ENCODE results near the gene BCR. TPM values are rescaled to one million over a fixed set of nuclear protein-coding genes. Genes with fewer than 3 reads are reported as not detected.
A peak's percentile ranks its signal among the peaks of the same experiment; 100 is the strongest.

BCR gene
- total and polyA plus RNA-seq, 2 of the 4 experiments (the other 2 are of a cell fraction), result 28.9 to 44.6 TPM

GRCh38 chr22:23222793-23223568, 42.7 kb downstream of the BCR start:
- Histone ChIP-seq H4K5ac (ENCODE audit: low read depth, low read length) (no peak overlapping the region), H4K8ac (ENCODE audit: low read depth in 2 of 2, low read length in 2 of 2) (no peak overlapping the region), H3K9me3 (ENCODE audit: control insufficient read depth, insufficient read depth, low read length) (no peaks in the 10 kb centered on the region), H2BK20ac (ENCODE audit: low read depth, low read length) (no peak overlapping the region), H3K9ac (ENCODE audit: low read depth, low read length) (no peak overlapping the region), H4K20me1 (ENCODE audit: insufficient read depth, low read length) (peaks cover 56% of the 10 kb centered on the region), H3K79me1 (ENCODE audit: low read depth in 1 of 2, low read length in 2 of 2) (peaks cover 44 to 93% of the 10 kb centered on the region in 2 experiments), H2AK9ac (replicated peaks; ENCODE audit: low read depth, low read length, poor library complexity) (no peak overlapping the region), H2BK120ac (ENCODE audit: low read depth, low read length) (no peak overlapping the region), H4K91ac (ENCODE audit: insufficient read depth, low read depth, low read length) (no peak overlapping the region), H3K4me3 (ENCODE audit: insufficient read depth, low read depth, low read length) (no peak overlapping the region), H3K23ac (ENCODE audit: low read depth, low read length) (no peak overlapping the region), H3K36me3 (ENCODE audit: control insufficient read depth, insufficient read depth, low read length) (no peaks in the 10 kb centered on the region), H2AK5ac (ENCODE audit: low read depth, low read length) (0 out of 2 replicates have a peak overlapping the region, but pooled peaks have one; percentile 15), H3K56ac (ENCODE audit: extremely low read depth, insufficient read depth, low read length) (no peak overlapping the region), H2AFZ (replicated peaks; ENCODE audit: low read length, poor library complexity) (no peak overlapping the region), H3K27me3 (ENCODE audit: control insufficient read depth, insufficient read depth, low read length) (no peaks in the 10 kb centered on the region), H3K4me2 (ENCODE audit: low read depth, low read length) (no peak overlapping the region), H2BK5ac (ENCODE audit: low read depth, low read length, poor library complexity, severe bottlenecking) (no peak overlapping the region), H3K9me1 (ENCODE audit: insufficient read depth, low read length) (peaks cover 45% of the 10 kb centered on the region), H3K14ac (replicated peaks; ENCODE audit: low read depth, low read length) (no peak overlapping the region), H2BK15ac (ENCODE audit: low read depth, low read length) (no peak overlapping the region), H3K27ac (ENCODE audit: insufficient read depth, low read length) (no peak overlapping the region), H3K18ac (ENCODE audit: low read depth, low read length) (no peak overlapping the region), H3K4me1 (ENCODE audit: control insufficient read depth, insufficient read depth, low read length) (peaks cover 36% of the 10 kb centered on the region), H3K4ac (ENCODE audit: low read depth, low read length) (no peak overlapping the region)
- POLR2A ChIA-PET (ENCODE audit: unreplicated experiment), result no interaction called here
- DNase-seq, result no peak
- dilution Hi-C loops (cut with HindIII; ENCODE audit: low sequenced_read_pairs, unreplicated experiment), result no loop called here
- ATAC-seq (ENCODE audit: low read depth), result no peak
- CTCF ChIA-PET, result no interaction called here
- intact Hi-C loops (cut with micrococcal nuclease), result no loop called here
- 100% methylated on average over 1 of the region's 4 CpGs; no CpG with 5 or more reads in 1 of the 2 experiments for WGBS, 2 experiments (ENCODE audit: extremely low coverage in 2 of 2, insufficient read length in 1 of 2)
- in situ Hi-C loops (cut with MboI; ENCODE audit: low sequenced_read_pairs), result no loop called here
- TF ChIP-seq CTCF (conservative IDR thresholded peaks at IDR 0.05; ENCODE audit: low read depth, low read length) (no peak), FOS (IDR thresholded peaks at IDR 0.05; ENCODE audit: low read depth, low read length) (no peak), USF2 (IDR thresholded peaks at IDR 0.05; ENCODE audit: low read depth, low read length) (no peak), RFX5 (IDR thresholded peaks at IDR 0.05; ENCODE audit: low read depth, low read length) (no peak), MXI1 (IDR thresholded peaks at IDR 0.05; ENCODE audit: borderline replicate concordance, low read depth, low read length) (no peak), MAFK (IDR thresholded peaks at IDR 0.05; ENCODE audit: low read depth, low read length) (no peak)
- no TSS peak for BruUV-seq (replicated peaks)

All from IMR-90 (cell line).